Activated T-cell treated with anti-CD3 and anti-CD28 coated beads, Interleukin-2, amount 50 U/mL, for 4 hours (primary cell): Measurements from ENCODE around the gene TMC2. TPM values are rescaled to one million over a fixed set of nuclear protein-coding genes. Genes with fewer than 3 reads are reported as not detected.

Source experiments
- ATAC-seq, 2 donors: fragments of 200-7000 bp; cut with Tn5 transposase; one replicate each; pipeline ENCODE4 v1.10.0; 2021
- DNase-seq: peaks from one replicate; pipeline ENCODE4 v3.0.0-alpha.2; 2020
- H3K27me3 Mint-ChIP-seq: one replicate; pipeline ENCODE4 v1.8.0; 2021; ENCODE audit warnings: low read depth, mixed read lengths
- H3K36me3 Mint-ChIP-seq: one replicate; pipeline ENCODE4 v1.8.0; 2022; ENCODE audit warnings: mixed read lengths; ENCODE audit not compliant: insufficient read depth
- H3K4me1 Mint-ChIP-seq: one replicate; pipeline ENCODE4 v1.8.0; 2021; ENCODE audit warnings: low read depth, mixed read lengths
- H3K4me3 Mint-ChIP-seq: one replicate; pipeline ENCODE4 v1.8.0; 2021; ENCODE audit warnings: mild to moderate bottlenecking, moderate library complexity, mixed read lengths
- H3K9me3 Mint-ChIP-seq: one replicate; pipeline ENCODE4 v1.8.0; 2021; ENCODE audit warnings: mixed read lengths
- total RNA-seq, 3 donors: library from RNA; stranded (reverse); gene quantifications; one replicate each; pipeline ENCODE4 v1.2.1, GENCODE V29; 2021

TMC2 gene
- total RNA-seq, 3 donors from 2014 or later, result not detected

- DNase-seq (no peak), ATAC-seq (no peak)
- H3K9me3 Mint-ChIP-seq, result no peaks in the 10 kb centered on the region
- H3K27me3 Mint-ChIP-seq, result peaks cover 40% of the 10 kb centered on the region
- H3K4me3 Mint-ChIP-seq, result no peak overlapping the region
- no peaks in the 10 kb centered on the region for H3K36me3 Mint-ChIP-seq
- no peaks in the 10 kb centered on the region for H3K4me1 Mint-ChIP-seq
These were observed 2.8 kb downstream of the TMC2 start for GRCh38 chr20:2538931-2539720.

- DNase-seq, result no peak
- Mint-ChIP-seq H3K27me3 (peaks cover 45% of the 10 kb centered on the region), H3K4me1 (no peaks in the 10 kb centered on the region), H3K36me3 (no peaks in the 10 kb centered on the region), H3K9me3 (no peaks in the 10 kb centered on the region), H3K4me3 (no peak overlapping the region)
- no peak for ATAC-seq
These were observed 5.6 kb downstream of the TMC2 start for GRCh38 chr20:2541940-2542339.

- no peak for DNase-seq
- no peak for ATAC-seq
- peaks cover 41% of the 10 kb centered on the region for H3K27me3 Mint-ChIP-seq
- no peaks in the 10 kb centered on the region for H3K4me1 Mint-ChIP-seq
- no peaks in the 10 kb centered on the region for H3K9me3 Mint-ChIP-seq
- H3K4me3 Mint-ChIP-seq, result no peak overlapping the region
- no peaks in the 10 kb centered on the region for H3K36me3 Mint-ChIP-seq
These were observed 6.0 kb downstream of the TMC2 start for GRCh38 chr20:2542361-2542760.

GRCh38 chr20:2544211-2544610 is 7.8 kb downstream of the TMC2 start:
- Mint-ChIP-seq H3K4me3 (no peak overlapping the region), H3K4me1 (no peaks in the 10 kb centered on the region), H3K36me3 (no peaks in the 10 kb centered on the region), H3K9me3 (no peaks in the 10 kb centered on the region), H3K27me3 (peaks cover 31% of the 10 kb centered on the region)
- DNase-seq, result no peak
- ATAC-seq, result no peak

GRCh38 chr20:2545594-2545993 is 9.2 kb downstream of the TMC2 start:
- no peaks in the 10 kb centered on the region for H3K9me3 Mint-ChIP-seq
- no peak overlapping the region for H3K4me3 Mint-ChIP-seq
- ATAC-seq (no peak), DNase-seq (no peak)
- H3K27me3 Mint-ChIP-seq, result peaks cover 32% of the 10 kb centered on the region
- H3K36me3 Mint-ChIP-seq, result no peaks in the 10 kb centered on the region
- no peaks in the 10 kb centered on the region for H3K4me1 Mint-ChIP-seq

GRCh38 chr20:2557873-2558580 is 21.7 kb downstream of the TMC2 start:
- peak overlapping the region; percentile 21 for H3K4me3 Mint-ChIP-seq
- H3K9me3 Mint-ChIP-seq, result no peaks in the 10 kb centered on the region
- H3K36me3 Mint-ChIP-seq, result no peaks in the 10 kb centered on the region

GRCh38 chr20:2558581-2559278 is 22.4 kb downstream of the TMC2 start:
- Mint-ChIP-seq H3K36me3 (no peaks in the 10 kb centered on the region), H3K4me1 (no peaks in the 10 kb centered on the region), H3K9me3 (no peaks in the 10 kb centered on the region), H3K4me3 (peak overlapping the region; percentile 21), H3K27me3 (peaks cover 58% of the 10 kb centered on the region)
- ATAC-seq (peak in 1 of 2 donors; percentile 28), DNase-seq (no peak)

More at GRCh38 chr20:2557873-2558580, 21.7 kb downstream of the TMC2 start:
- Mint-ChIP-seq H3K27me3 (peaks cover 57% of the 10 kb centered on the region), H3K4me1 (no peaks in the 10 kb centered on the region)
- ATAC-seq (no peak), DNase-seq (no peak)

GRCh38 chr20:2559279-2559626 is 22.9 kb downstream of the TMC2 start:
- DNase-seq (no peak), ATAC-seq (no peak)
- Mint-ChIP-seq H3K27me3 (peaks cover 57% of the 10 kb centered on the region), H3K4me3 (no peak overlapping the region), H3K9me3 (no peaks in the 10 kb centered on the region), H3K4me1 (no peaks in the 10 kb centered on the region), H3K36me3 (no peaks in the 10 kb centered on the region)

GRCh38 chr20:2559651-2560050 is 23.3 kb downstream of the TMC2 start:
- Mint-ChIP-seq H3K4me1 (no peaks in the 10 kb centered on the region), H3K36me3 (no peaks in the 10 kb centered on the region), H3K9me3 (no peaks in the 10 kb centered on the region), H3K27me3 (peaks cover 56% of the 10 kb centered on the region), H3K4me3 (no peak overlapping the region)
- ATAC-seq (no peak), DNase-seq (no peak)

- no peak for ATAC-seq
- Mint-ChIP-seq H3K4me1 (no peaks in the 10 kb centered on the region), H3K36me3 (no peaks in the 10 kb centered on the region), H3K9me3 (no peaks in the 10 kb centered on the region), H3K4me3 (no peak overlapping the region), H3K27me3 (peaks cover 63% of the 10 kb centered on the region)
- no peak for DNase-seq
These were observed 26.7 kb downstream of the TMC2 start for GRCh38 chr20:2563116-2563515.

GRCh38 chr20:2564406-2564805 is 28.0 kb downstream of the TMC2 start:
- no peak overlapping the region for H3K4me3 Mint-ChIP-seq
- no peaks in the 10 kb centered on the region for H3K4me1 Mint-ChIP-seq

GRCh38 chr20:2575682-2576081 is 39.3 kb downstream of the TMC2 start:
- H3K36me3 Mint-ChIP-seq, result no peaks in the 10 kb centered on the region
- ATAC-seq (no peak), DNase-seq (no peak)
- no peaks in the 10 kb centered on the region for H3K9me3 Mint-ChIP-seq
- H3K4me3 Mint-ChIP-seq, result no peak overlapping the region
- H3K27me3 Mint-ChIP-seq, result peaks cover 52% of the 10 kb centered on the region
- no peaks in the 10 kb centered on the region for H3K4me1 Mint-ChIP-seq

More at GRCh38 chr20:2564406-2564805, 28.0 kb downstream of the TMC2 start:
- no peak for DNase-seq
- peaks cover 63% of the 10 kb centered on the region for H3K27me3 Mint-ChIP-seq
- ATAC-seq, result no peak
- no peaks in the 10 kb centered on the region for H3K9me3 Mint-ChIP-seq
- H3K36me3 Mint-ChIP-seq, result no peaks in the 10 kb centered on the region

- no peak overlapping the region for H3K4me3 Mint-ChIP-seq
- peaks cover 51% of the 10 kb centered on the region for H3K27me3 Mint-ChIP-seq
- no peaks in the 10 kb centered on the region for H3K36me3 Mint-ChIP-seq
- ATAC-seq, result no peak
- no peak for DNase-seq
- no peaks in the 10 kb centered on the region for H3K9me3 Mint-ChIP-seq
- H3K4me1 Mint-ChIP-seq, result no peaks in the 10 kb centered on the region
These were observed 39.9 kb downstream of the TMC2 start for GRCh38 chr20:2576317-2576727.

GRCh38 chr20:2578475-2579192 is 42.3 kb downstream of the TMC2 start:
- no peak for ATAC-seq
- no peak for DNase-seq
- Mint-ChIP-seq H3K36me3 (no peaks in the 10 kb centered on the region), H3K9me3 (no peaks in the 10 kb centered on the region), H3K4me1 (no peaks in the 10 kb centered on the region), H3K4me3 (no peak overlapping the region), H3K27me3 (peaks cover 48% of the 10 kb centered on the region)
